CD4-positive, alpha-beta T cell treated with Interferon alpha-2 for 1 hour (primary cell): ENCODE results near the gene PDXP.
"Not testable (repeated sequence)": the region's sequence is repeated elsewhere in the genome, so short reads cannot be mapped to it uniquely, and the experiment has no call there.

Experiments
- DNase-seq, 2 donors: peaks; one replicate each; pipeline ENCODE4 v3.0.0-alpha.2; 2020 to 2022

PDXP gene

DNA sequence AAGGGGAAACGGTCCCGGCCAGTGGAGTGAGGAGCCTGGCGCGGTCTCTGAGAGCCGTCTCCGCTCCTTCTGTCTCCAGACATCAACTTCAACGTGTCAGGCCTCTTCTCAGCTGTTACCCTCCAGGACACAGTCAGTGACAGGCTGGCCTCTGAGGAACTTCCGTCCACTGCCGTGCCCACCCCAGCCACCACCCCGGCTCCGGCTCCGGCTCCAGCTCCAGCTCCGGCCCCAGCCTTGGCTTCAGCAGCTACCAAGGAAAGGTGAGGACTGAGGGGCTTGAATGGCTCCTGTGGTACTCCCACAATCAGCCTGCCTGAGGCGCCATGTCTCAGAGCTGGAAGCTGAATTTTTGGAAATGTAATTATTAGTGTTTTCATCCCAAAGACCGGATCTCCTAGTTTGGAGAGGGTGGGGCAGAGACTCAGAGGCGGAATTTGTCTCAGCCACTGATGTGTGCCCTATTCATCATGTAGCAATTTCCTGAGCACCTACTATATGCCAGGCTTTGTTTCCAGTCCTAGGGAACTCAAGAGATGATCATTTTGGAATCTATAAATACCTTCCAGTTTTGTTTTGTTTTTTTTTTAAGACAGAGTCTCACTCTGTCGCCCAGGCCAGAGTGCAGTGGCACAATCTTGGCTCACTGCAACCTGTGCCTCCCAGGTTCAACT, 7.9 kb upstream of the PDXP start:
- DNase-seq: no peak

DNA sequence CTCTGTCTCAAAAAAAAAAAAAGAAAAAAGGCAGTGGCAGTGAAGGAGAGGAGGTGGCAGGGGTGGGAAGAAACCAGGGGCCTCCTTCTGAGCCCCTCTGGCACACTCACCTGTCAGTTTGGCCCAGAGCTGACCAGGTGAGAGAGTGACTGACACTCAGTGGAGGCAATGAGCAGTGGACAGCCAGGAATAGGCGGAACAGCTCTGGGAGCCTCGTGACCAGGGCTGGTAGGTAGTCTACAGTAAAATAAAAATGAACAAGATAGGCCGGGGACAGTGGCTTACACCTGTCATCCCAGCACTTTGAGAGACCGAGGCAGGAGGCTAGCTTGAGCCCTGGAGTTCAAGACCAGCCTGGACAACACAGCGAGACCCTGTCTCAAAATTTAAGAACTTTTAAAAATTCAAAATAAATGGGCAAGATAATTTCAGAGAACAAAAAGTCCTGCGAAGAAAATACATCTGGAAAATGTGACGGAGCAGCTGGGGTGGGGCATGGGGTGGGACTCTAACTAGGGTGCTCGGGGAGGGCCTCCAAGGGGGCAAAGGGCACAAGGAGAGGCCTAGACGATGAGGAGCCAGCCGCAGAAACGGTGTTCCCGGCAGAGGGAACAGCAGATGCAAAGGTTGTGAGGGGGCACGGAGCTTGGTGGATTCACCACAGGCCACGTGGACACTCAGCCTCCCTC, 3.8 kb upstream of the PDXP start:
- no peak for DNase-seq

DNA sequence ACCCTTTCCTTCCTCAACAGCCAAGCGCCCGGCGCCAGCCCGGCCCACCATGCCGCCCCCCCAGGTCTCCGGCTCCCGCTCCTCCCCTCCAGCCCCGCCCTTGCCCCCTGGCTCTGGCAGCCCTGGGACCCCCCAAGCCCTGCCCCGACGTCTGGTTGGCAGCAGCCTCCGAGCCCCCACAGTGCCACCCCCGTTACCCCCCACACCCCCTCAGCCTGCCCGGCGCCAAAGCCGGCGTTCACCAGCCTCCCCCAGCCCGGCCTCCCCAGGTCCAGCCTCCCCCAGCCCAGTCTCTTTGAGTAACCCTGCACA, 3.3 kb upstream of the PDXP start:
- no peak for DNase-seq

DNA sequence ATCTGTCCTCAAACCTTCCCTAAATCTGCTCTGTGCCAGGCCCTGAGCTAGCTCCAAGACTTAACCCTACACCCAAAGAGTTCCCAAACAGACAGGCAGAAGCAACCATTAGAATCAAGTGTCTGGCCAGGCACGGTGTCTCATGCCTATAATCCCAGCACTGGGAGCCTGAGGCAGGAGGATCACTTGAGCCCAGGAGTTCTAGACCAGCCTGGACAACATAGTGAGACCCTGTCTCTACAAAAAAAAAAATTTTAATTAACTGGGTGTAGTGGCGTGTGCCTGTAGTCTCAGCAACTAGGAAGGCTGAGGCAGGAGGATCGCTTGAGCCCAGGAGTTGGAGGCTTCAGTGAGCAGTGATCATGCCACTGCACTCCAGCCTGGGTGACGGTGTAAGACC, 1.9 kb upstream of the PDXP start:
- not testable (repeated sequence) for DNase-seq

DNA sequence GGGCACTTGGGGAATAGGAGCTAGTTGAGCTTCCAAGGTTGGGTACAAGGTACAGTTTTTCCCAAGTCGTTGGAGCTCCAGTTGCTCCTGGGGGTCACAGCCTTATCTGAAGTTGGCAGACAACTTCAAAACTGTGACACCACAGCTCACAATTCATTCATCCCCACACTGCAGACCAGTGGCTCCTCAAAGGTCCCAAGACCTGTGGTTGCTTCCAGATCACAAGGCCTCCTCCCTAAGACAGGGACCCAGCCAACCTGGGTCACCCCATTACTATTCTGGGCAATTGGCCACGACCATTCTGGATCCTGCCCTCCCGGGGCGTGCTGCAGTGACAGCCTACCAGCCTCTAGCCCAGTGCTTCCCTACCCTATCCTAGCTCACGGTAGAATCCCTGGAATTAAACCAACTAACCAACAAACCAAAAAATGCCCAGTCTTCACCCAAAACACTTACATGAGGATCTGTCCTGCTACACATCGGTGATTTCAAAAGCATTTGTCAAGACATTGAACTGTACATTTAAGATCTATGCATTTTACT, 862 bp upstream of the PDXP start:
- DNase-seq: no peak

DNA sequence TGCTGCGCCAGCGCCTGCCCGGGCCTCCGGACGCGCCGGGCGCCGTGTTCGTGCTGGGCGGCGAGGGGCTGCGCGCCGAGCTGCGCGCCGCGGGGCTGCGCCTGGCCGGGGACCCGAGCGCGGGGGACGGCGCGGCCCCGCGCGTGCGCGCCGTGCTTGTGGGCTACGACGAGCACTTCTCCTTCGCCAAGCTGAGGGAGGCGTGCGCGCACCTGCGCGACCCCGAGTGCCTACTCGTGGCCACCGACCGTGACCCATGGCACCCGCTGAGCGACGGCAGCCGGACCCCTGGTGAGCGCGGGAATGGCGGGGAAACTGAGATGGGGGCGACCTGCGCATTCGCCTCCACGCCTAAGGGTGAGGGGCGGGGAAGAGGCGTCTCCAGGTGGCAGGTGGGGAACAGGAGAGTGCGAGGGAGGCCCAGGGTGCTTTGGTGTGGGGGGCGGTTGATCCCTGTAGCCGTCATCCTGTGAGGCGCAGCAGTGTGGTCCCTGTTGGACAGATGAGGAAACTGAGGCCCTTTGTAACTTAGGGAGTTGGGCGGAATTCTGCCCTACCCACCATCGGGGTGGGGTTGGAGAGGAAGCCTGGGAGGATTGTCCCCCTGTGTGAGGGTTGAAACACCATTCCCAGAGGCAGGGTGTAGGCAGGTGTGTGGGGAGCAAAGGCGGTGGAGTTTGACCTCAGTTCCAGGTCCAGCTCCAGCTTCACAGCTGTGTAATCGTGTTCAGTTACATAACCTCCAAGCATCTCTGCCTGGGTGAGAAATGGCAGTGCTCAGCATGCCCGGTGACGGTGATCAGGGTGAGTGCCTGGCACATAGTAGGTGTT, 758 bp downstream of the PDXP start:
- DNase-seq: peak; percentile 25 to 38

DNA sequence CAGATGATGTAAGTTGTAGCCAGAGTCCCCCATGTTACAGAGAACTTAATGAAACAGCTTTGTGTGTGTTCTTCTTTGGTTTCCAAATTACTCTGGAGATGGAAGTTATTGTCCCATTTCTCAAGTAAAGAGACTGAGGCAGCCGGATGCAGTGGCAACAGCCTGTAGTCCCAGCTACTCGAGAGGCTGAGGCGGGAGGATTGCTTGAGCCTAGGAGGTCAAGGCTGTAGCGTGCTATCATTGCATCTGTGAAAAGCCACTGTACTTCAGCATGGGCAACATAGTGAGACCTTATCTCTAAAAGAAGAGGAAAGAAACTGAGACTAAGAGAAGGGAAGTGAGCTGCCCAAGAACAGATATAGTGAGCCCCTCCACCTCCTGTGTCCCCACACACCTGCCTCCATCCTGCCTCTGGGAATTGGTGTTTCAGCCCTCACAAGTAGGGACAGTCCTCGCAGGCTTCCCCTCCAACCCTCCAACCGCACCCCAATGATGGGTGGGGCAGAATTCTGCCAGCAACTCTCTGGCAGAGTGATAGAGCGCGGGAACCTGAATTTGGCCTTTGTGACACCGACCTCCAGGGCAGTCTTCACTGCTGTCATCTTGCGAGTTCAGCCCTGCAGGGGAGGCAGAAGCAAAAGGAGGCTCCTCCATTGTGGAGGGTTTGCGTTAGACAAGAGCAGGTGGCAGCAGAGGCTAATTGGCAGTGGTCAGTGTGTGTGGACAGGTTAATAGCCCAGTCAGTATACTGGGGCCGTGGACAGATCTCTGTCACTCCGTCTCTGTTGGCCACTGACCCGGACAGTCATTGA, 1.6 kb downstream of the PDXP start:
- DNase-seq: no peak

DNA sequence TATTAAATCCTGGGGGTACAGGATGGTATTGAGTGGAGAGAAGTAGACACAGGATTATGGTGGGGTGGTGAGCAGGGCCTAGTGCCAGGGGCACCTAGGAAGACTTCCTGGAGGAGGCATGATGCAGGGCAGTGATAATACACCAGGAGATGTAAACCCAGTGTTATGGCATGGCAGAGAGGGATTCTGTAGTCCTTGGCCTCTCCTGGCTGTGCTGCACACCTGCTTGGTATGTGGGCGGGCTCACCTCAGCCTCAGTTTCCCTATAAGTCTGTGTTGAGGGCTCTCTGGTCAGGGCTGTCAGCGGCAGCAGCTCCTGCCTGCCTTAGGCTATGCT, 2.2 kb downstream of the PDXP start:
- DNase-seq: no peak

DNA sequence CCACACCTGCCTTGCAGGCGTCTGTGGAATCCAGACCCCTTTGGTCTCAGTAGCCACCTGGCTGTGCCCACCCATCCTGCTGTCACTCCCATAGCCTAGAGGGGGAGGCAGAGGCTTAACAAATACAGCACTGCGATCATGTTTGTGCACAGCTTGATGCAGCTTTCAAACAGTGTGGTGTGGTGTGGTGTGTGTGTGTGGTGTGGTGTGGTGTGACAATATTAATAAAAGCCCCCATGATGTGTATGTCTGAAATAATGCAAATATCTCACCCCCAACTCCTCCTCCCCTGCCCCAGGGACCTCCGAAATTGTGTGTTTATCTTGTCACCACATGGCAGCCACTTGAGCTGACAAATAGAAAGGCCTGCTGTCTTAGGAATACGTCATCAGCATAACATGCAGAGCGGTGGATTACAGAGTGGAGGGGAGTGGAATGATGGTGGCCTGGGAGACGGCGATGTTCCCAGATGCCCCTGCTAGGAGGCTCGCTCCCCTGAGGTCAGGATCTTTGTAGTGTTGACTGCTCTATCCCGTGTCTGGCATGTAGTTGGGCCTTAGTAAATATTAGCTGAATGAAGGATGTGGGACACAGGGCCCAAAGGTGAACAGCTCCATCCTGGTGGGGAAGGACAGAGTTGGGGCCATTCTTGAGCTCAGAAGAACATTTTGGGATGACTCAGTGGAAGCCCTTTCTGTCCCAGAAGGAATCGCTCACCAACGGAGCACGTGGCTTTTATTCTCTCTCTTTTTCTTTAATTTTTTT, 2.8 kb downstream of the PDXP start:
- DNase-seq: peak; percentile 25 to 56

DNA sequence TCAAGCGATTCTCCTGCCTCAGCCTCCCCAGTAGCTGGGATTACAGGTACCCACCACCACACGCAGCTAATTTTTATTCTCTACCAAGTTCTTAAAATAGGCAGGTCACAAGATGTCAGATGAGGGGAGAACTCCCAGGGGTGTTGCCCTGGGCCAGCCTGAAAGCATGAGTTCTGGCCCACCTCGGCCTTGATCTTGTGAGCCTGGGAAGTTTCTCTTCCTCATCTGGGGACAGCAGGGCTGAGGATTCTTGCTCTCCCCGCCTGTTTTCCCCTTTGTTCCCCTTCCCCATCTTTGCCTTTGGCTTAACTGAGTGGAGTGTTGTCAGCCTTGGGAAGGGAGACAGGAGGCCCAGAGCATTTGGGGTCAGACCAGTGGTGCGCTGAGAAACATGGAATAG, 3.5 kb downstream of the PDXP start:
- no peak for DNase-seq

DNA sequence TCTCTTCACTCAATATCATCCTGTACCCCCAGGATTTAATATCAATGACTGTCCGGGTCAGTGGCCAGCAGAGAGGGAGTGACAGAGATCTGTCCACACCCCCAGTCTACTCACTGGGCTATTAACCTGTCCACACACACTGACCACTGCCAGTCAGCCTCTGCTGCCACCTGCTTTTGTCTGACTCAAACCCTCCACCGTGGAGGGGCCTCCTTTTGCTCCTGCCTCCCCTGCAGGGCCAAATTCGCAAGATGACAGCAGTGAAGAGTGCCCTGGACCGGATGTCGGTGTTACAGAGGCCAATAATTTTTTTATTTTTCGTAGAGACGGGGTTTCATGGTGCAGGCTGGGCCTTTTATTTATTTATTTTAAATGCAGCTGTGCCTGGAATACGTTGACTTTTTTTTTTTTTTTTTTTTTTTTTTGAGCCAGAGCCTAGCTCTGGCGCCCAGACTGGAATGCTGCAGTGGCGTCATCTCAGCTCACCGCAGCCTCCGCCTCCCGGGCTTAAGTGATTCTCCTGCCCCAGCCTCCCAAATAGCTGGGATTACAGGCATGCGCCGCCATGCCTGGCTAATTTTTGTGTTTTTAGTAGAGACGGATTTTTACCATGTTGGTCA, 5.1 kb downstream of the PDXP start:
- no peak for DNase-seq

DNA sequence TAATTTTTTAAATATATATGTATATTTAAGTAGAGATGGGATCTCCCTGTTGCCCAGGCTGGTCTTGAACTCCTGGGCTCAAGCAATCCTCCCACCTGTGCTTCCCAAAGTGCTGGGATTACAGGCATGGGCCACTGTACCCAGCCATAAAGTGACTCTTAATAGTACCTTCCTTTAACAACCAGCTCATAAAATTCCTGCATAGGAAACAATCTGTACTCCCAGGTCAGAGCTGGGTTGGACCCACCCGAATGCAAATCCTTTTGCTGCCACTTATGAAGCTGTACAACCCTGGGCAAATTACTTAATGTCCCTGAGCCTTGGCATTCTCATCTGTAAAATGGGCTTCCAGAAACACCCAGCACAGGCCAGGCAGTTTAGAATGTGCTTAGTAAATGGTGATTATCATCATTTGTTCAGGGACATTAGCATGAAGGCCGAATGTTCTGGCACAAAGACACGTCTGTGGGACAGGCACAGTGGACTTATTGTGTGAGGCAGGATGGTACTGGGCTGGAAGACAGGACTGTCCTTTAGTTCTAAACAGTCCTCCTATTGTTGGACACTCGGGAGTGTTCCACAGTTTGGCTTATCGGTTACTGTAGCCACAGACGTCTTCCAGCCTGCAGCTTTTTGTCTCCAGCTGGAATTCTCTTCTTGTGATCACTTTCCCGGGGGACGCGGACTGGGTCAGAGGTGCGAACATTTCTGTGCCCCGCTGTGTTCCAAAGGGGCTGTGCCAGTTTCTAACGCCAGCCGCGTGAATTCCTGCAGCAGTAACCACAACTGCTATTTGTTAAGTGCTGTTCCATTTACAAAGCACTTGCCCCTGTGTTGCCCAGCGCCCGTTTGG, 6.0 kb downstream of the PDXP start:
- no peak for DNase-seq

DNA sequence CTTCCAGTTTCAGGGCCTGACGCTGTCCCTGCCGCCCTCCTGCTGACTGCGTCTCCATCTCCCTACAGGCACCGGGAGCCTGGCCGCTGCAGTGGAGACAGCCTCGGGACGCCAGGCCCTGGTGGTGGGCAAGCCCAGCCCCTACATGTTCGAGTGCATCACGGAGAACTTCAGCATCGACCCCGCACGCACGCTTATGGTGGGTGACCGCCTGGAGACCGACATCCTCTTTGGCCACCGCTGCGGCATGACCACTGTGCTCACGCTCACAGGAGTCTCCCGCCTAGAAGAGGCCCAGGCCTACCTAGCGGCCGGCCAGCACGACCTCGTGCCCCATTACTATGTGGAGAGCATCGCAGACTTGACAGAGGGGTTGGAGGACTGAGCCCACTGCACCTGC, 7.0 kb downstream of the PDXP start:
- no peak for DNase-seq

DNA sequence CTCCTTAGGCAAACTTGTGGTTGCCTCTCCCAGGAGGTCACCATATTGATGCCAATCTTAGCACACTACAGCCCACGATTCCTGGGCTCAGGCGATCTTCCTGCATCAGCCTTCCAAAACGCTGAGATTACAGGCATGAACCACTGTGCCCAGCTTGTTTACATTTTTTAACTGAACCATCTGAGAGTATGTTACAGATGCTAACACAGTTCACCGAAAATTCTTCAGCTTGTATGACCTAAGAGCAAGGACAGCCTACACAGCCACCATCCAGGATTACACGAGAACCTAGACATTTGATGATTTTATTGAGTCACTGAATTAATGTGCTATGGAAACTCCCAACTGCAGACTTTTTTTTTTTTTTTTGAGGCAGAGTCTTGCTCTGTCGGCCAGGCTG, 11.1 kb downstream of the PDXP start:
- no peak for DNase-seq

DNA sequence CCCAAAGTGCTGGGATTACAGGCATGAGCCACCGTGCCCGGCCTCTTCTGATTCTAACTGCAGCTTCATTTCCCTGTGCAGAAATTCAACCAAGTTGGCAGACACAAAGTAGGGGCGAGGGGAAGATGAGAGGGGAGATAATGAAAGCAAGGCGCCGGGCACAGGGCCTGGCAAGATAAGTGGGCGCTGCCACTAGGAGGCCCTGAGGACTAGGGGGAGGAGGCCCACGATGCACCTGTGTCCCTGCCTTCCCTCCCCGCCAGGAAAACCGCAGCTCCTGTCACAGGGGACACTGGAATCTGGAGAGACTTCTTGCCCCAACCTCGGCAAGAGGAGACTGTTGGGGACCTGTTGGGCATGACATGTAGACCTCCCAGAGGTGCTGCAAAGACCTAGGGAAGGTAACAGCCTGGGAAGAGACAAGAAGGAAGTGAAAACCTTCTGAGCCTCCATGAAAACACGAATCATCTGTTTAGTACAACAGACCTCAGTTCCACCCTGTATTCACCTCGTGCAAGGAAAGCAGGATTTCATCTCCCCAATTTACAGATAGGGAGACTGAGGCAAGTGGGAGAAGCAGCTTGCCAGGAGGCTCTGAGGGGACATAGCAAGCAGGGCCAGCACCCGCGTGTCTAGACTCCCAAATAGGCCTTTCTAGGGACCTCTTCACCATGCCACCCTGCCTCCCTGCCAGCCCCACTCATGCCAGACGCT, 13.8 kb downstream of the PDXP start:
- peak in 1 of 2 donors; percentile 6 for DNase-seq

DNA sequence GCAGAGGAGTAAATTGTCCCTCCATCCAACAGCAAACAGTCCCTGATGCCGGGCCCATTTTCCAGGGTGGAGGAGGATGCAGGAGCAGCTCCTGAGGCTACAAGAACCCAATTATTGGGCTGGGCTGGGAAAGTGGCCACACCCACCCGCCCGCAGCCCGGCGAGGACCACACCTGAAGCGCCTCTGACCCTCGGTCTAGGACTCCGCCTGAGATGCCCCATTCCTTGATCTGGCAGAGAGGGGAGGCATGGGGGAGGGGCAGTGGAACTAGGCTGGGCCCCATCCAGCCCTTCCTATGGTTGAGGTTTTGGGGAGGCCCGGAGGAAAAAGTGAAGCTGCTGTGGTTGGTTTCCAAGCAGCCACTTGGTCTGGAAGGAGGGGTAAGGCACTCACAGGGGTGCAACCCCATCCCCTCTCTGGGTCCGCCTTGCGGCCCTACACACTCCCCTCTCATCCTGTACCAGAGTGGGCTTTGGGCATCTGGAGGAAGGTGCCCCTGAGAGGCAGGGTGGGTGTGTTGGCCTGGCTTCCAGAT, 14.5 kb downstream of the PDXP start:
- DNase-seq: no peak

DNA sequence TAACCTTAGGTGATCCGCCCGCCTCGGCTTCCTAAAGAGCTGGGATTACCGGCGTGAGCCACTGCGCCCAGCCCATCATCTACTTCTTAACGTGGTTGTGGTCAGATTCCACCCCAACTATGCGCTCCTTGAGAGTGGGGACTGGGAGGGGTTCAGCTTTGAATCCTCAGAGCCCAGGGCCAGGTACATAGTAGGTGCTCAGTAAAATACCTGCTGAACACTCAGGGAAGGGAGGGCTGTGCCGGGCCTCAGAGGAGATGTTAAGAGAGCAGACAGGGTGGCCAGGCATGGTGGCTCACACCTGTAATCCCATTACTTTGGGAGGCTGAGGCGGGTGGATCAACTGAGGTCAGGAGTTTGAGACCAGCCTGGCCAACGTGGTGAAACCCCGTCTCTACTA, 15.7 kb downstream of the PDXP start:
- no peak for DNase-seq

DNA sequence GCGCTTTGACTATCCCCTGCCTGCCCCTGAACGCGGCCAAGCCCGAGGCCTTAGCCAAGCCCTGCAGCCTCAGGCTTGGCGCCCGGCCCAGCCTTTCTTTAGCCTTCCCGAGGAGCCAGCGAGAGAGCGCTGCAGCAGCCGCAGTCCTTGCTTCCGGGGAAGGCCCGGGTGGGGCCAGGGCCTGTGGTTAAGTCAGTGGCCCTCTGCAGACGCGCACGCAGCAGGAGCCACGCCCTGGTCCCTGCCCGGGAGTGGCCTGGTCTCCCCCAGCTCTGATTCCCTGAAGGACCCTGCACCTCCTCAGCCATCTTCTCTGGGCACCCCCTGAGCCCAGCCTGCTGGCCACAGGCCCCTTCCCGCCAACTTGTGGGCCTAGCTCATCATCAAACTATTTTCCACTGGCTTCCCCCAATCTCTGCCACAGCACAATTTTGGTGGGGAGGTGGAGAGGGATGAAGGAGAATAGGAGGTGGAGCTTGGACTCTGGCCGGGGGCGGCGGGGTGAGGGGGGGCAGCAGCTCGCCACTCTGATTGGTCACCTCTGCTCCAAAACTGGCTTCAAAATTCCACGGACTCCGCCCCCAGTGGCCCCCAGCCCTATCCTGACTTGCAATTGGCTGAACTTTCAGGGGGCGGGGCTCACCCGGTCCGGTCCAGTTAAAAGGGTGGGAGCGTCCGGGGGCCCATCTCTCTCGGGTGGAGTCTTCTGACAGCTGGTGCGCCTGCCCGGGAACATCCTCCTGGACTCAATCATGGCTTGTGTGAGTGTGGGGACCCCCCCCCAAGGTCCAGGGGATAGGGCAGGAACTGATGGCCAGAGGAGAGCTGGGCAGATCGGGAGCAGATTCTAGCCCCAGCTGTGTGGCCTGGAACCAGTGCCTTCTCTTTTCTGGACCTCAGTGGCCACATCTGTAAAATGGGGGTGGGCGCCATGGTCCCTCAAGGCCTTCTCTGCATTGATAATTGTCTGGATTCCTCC, 16.7 kb downstream of the PDXP start, which contains the start of gene LGALS1:
Gene LGALS1 (plus strand): TSS at position 686 of the 979 bp plus-strand sequence. CDS start 67 bp downstream, at position 753.
- DNase-seq: peak; percentile 73 to 74
